Lung (tissue), 12 donors: Measurements from ENCODE around the gene CGB3. TPM values are rescaled to one million over a fixed set of nuclear protein-coding genes. Genes with fewer than 3 reads are reported as not detected.
"Not testable (repeated sequence)": the region's sequence is repeated elsewhere in the genome, so short reads cannot be mapped to it uniquely, and the experiment has no call there.

Source experiments
- ATAC-seq: fragments of 200-7000 bp; cut with Tn5 transposase; one replicate; pipeline ENCODE4 v1.9.1; 2020; ENCODE audit warnings: moderate number of reproducible peaks; ENCODE audit not compliant: insufficient read depth, low FRiP score
- DNase-seq, 3 donors: peaks; one replicate each; pipeline ENCODE4 v3.0.0-alpha.2; 2013 to 2017
- H3K27ac ChIP-seq, 2 donors: one replicate each; pipeline ENCODE4 v1.5.1; 2013; ENCODE audit warnings: mild to moderate bottlenecking in 2 of 2, moderate library complexity in 2 of 2, control low read depth in 1 of 2, inconsistent platforms in 1 of 2, low read depth in 1 of 2, low read length in 1 of 2
- H3K27me3 ChIP-seq, 3 donors: one replicate each; pipeline ENCODE4 v1.5.1; 2013; ENCODE audit warnings: low read length in 2 of 3; ENCODE audit not compliant: control insufficient read depth in 3 of 3, insufficient read depth in 3 of 3
- H3K36me3 ChIP-seq, 4 donors: one replicate each; pipeline ENCODE4 v1.5.1; 2013; ENCODE audit warnings: low read length in 4 of 4, mild to moderate bottlenecking in 1 of 4, moderate library complexity in 1 of 4; ENCODE audit not compliant: control insufficient read depth in 4 of 4, insufficient read depth in 4 of 4
- H3K4me1 ChIP-seq, 5 donors: one replicate each; pipeline ENCODE4 v1.5.1; 2013; ENCODE audit warnings: low read length in 5 of 5, mild to moderate bottlenecking in 2 of 5, moderate library complexity in 1 of 5; ENCODE audit not compliant: control insufficient read depth in 5 of 5, insufficient read depth in 5 of 5
- H3K4me3 ChIP-seq: one replicate; pipeline ENCODE4 v1.5.1; 2013; ENCODE audit warnings: mild to moderate bottlenecking, control low read depth, moderate library complexity
- H3K9ac ChIP-seq, 2 donors: one replicate each; pipeline ENCODE4 v1.5.1; 2013; ENCODE audit warnings: low read length in 2 of 2, control low read depth in 1 of 2; ENCODE audit not compliant: insufficient read depth in 1 of 2
- H3K9me3 ChIP-seq, 4 donors: one replicate each; pipeline ENCODE4 v1.5.1; 2013; ENCODE audit warnings: low read length in 3 of 4, mild to moderate bottlenecking in 1 of 4, moderate library complexity in 1 of 4; ENCODE audit not compliant: control insufficient read depth in 4 of 4, insufficient read depth in 3 of 4
- WGBS, 2 donors: extraction: QIAGEN DNeasy Blood & Tissue Kit; methylation state at CpG; one replicate each; pipeline ENCODE4 v1.1.7; 2013; 5-methylcytosine and 5-hydroxymethylcytosine counted together
- polyA plus RNA-seq, 2 donors: library from polyadenylated mRNA; stranded (reverse); fragments of 200-250 nt; gene quantifications; one replicate each; pipeline ENCODE4 v1.2.1, GENCODE V29; 2013
- total RNA-seq, 2 donors: library from RNA; depleted of rRNA in 1 of 2; stranded (reverse); fragments of >200 nt in 1 of 2; gene quantifications; one replicate each; pipeline ENCODE4 v1.2.1, GENCODE V29; 2014 to 2021
- TF ChIP-seq, protein P1 (sequence below): IDR thresholded peaks from 2 replicates; pipeline ENCODE4 v1.5.1; 2012; ENCODE audit warnings: mild to moderate bottlenecking; ENCODE audit errors: control extremely low read depth, extremely low read depth
- donor health status: control.
- donor health status: control.
- donor health status: Bipolar disorder and iron deficiency.
- donor health status: healthy.
- donor health status: DM: yes; HTN: yes; CAD: no.

The CGB3 gene
- total and polyA plus RNA-seq, 4 donors, result not detected

DNA sequence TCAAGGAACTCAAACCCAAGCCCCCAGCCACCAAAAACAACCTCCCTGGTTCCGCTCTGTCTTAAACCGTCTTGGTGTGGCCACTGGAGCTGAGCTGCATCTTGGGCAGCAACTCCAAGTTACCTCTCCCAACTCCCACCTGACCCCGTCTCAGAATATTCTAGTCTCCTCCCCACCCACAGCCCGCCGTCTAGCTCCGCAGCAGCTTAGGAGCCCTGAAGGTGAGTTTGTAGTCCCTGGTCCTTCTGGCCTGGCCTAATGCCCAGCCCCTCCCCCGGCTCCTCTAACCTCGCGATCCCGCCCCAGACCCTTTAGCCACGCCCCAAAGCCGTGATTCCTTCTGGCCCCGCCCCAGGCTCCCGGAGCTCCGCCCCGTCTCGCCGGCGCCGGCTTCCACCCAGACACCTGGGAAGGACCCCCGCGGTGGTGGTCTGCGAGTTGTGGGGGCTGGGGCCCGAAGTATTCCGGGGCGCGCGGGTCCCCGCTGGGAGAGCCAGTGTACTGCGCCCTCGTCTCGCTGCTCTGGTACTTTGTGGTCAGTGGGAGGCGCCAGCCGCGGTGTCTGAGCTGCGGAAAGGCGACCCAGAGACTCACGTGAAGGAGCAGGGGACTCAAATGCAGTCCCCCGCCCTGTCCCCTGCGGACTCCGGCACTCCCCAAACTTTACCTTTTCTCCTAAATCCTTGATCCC, 4.7 kb downstream of the CGB3 start:
- Histone ChIP-seq H3K9me3 (no peaks in the 10 kb centered on the region), H3K36me3 (peaks cover 6 to 19% (median 6%) of the 10 kb centered on the region in 4 donors), H3K4me1 (peaks cover 0 to 19% (median 4%) of the 10 kb centered on the region in 5 donors), H3K27ac (no peak overlapping the region), H3K27me3 (peaks cover 0 to 30% (median 15%) of the 10 kb centered on the region in 3 donors), H3K9ac (no peak overlapping the region), H3K4me3 (no peak overlapping the region)
- peak; percentile 40 to 70 (median 47) for DNase-seq
- 13 to 18% methylated on average over 40 to 41 of the region's 41 CpGs for WGBS, 2 donors
- TF ChIP-seq, protein P1, sequence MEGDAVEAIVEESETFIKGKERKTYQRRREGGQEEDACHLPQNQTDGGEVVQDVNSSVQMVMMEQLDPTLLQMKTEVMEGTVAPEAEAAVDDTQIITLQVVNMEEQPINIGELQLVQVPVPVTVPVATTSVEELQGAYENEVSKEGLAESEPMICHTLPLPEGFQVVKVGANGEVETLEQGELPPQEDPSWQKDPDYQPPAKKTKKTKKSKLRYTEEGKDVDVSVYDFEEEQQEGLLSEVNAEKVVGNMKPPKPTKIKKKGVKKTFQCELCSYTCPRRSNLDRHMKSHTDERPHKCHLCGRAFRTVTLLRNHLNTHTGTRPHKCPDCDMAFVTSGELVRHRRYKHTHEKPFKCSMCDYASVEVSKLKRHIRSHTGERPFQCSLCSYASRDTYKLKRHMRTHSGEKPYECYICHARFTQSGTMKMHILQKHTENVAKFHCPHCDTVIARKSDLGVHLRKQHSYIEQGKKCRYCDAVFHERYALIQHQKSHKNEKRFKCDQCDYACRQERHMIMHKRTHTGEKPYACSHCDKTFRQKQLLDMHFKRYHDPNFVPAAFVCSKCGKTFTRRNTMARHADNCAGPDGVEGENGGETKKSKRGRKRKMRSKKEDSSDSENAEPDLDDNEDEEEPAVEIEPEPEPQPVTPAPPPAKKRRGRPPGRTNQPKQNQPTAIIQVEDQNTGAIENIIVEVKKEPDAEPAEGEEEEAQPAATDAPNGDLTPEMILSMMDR, result no peak
- peak; percentile 37 for ATAC-seq

DNA sequence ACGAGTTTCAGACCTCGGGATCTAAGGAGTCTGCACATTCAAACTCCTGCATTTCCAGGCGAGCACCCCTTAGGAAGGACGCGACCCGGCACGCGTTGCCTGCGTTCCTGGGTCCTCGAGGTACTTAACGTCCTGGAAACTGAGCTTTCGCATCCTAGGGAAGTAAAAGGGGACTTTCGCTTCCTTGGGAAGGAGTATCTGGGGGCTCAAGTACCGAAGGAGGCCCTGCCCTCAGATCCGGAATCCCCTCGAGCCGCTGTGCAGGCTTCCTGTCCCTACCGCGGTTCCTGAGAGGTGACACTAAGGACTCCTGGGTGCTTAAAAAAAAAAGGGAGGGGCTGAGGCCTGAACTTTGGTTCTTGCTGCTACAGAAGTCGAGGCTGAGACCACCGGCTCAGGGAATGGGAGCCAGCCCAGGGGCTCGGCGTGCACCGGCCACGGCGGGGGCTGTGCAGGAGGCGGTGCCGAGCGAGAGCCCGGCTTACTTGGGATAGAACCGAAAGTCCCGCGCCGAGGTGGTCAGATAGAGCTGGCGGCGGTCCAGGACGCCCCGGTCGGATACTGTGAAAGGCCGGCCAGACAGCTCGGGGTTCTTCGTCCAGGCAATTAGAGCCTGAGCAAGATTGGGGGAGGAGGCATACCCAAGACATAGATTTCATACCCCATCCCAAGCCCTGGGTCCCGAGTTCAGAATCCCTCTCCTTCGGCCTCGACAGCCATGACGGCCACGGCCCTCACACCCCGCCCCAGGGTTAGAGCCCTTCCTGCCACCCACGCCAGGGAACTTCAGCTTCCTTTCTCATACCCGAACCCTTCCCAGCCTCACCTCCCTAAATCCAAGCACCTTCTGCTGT, 5.5 kb downstream of the CGB3 start:
- not testable (repeated sequence) for H3K9ac ChIP-seq, H3K27ac ChIP-seq, ATAC-seq, H3K9me3 ChIP-seq
- Histone ChIP-seq H3K4me1 (peaks cover 0 to 19% (median 4%) of the 10 kb centered on the region in 5 donors), H3K36me3 (peaks cover 7 to 23% (median 8%) of the 10 kb centered on the region in 4 donors), H3K27me3 (peaks cover 0 to 30% (median 15%) of the 10 kb centered on the region in 3 donors), H3K4me3 (peak overlapping the region; percentile 26)
- peak in 2 of 3 donors; percentile 25 to 29 for DNase-seq
- WGBS, 2 donors, result 4% methylated on average over 50 of the region's 50 CpGs

DNA sequence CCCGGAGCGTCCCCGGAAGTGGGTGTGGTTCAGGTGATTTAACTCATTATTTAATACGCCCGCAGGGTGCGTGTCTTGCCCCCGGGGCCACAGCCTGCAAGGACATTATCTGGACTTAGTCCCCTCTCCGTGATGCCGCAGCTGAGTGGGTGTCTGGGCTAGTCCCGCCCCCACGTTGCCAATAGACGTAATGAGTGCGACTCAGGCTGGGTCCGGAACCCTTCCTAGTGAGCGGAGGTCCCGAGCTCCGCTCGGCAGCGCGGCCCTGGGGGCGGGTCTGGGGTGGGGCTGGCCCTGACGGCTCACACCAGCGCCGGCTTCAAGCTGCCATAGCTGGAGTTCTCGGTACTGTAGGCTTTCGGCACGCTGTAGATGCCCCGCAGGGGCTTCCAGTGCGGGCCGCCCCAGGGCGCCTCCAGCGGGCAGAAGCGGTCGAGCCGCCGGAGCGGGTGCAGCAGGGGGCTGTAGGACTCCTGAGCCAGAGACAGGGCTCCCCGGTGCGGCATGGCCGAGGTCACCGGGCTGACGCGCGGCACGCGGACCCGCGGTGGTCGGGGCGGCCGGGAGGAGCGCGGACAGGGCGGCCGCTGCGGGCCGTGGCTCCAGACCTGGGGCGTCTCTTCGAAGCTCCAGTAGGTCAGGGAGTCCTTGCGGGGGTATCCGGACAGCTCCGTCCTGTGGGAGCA, 6.3 kb downstream of the CGB3 start:
- ATAC-seq, result peak; percentile 35
- DNase-seq, result peak; percentile 49 to 63 (median 57)
- Histone ChIP-seq H3K4me1 (peaks cover 0 to 19% (median 4%) of the 10 kb centered on the region in 5 donors), H3K27ac (no peak overlapping the region), H3K9me3 (no peaks in the 10 kb centered on the region), H3K27me3 (peaks cover 0 to 30% (median 15%) of the 10 kb centered on the region in 3 donors), H3K9ac (no peak overlapping the region), H3K36me3 (peaks cover 7 to 27% (median 9%) of the 10 kb centered on the region in 4 donors), H3K4me3 (peak overlapping the region; percentile 10)
- TF ChIP-seq, protein P1, result no peak
- WGBS, 2 donors, result 0 to 1% methylated on average over 62 of the region's 62 CpGs
